IMR-90 (cell line): ENCODE measurements around the gene THOC6.

Experiments
- BHLHE40 ChIP-seq: fragments of 150-350 bp; IDR thresholded peaks from 2 replicates; pipeline ENCODE4 v1.6.1; 2016; ENCODE audit warnings: mild to moderate bottlenecking, low read depth, low read length
- POLR2A ChIP-seq: IDR thresholded peaks from 2 replicates; pipeline ENCODE4 v1.6.1; 2012; ENCODE audit warnings: mild to moderate bottlenecking, low read depth, low read length
- RAD21 ChIP-seq: IDR thresholded peaks from 2 replicates; pipeline ENCODE4 v1.6.1; 2012; ENCODE audit warnings: low read length, improper control_type of control experiment
- RCOR1 ChIP-seq: IDR thresholded peaks from 2 replicates; pipeline ENCODE4 v1.6.1; 2012; ENCODE audit warnings: mild to moderate bottlenecking, low read length, improper control_type of control experiment; ENCODE audit not compliant: insufficient replicate concordance
- TF ChIP-seq, protein P1 (sequence below): conservative IDR thresholded peaks from 2 replicates; pipeline ENCODE4 v1.5.1; 2012; ENCODE audit warnings: mild to moderate bottlenecking, low read depth, low read length, improper control_type of control experiment

DNA sequence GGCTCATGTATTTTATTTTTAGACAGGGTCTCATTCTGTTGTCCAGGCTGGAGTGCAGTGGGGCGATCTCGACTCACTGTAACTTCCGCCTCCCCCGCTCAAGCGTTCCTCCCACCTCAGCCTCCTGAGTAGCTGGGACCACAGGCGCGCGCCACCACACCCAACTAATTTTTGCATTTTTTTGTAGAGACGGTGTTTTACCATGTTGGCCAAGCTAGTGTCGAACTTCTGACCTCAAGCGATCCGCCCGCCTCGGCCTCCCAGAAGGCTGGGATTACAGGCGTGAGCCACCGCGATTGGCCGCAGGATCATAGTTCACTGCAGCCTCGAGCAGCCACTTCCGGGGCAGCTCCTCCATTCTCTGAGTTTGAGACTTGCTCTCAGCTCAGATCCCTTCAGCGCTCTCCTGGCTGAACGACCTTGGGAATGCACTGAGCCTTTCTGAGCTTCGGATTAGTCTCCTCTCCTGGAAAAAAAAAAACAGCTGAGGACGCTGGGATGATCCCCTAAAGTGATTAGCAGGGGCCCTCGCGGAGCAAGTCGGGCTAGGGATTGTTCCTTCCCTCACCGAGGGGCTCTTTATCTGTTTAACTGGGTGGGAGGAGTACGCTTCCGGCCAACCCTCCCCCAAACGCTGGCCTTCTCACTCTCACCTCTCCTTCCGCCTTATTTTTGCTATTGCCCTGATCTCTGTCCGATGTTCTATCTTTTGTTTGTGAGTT, 42.5 kb upstream of the THOC6 start:
- TF ChIP-seq BHLHE40 (no peak), RCOR1 (no peak), RAD21 (no peak), POLR2A (no peak)
- TF ChIP-seq, protein P1, sequence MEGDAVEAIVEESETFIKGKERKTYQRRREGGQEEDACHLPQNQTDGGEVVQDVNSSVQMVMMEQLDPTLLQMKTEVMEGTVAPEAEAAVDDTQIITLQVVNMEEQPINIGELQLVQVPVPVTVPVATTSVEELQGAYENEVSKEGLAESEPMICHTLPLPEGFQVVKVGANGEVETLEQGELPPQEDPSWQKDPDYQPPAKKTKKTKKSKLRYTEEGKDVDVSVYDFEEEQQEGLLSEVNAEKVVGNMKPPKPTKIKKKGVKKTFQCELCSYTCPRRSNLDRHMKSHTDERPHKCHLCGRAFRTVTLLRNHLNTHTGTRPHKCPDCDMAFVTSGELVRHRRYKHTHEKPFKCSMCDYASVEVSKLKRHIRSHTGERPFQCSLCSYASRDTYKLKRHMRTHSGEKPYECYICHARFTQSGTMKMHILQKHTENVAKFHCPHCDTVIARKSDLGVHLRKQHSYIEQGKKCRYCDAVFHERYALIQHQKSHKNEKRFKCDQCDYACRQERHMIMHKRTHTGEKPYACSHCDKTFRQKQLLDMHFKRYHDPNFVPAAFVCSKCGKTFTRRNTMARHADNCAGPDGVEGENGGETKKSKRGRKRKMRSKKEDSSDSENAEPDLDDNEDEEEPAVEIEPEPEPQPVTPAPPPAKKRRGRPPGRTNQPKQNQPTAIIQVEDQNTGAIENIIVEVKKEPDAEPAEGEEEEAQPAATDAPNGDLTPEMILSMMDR = no peak
